RWPE1 (cell line): ENCODE measurements around the gene WASF2.
A peak's percentile ranks its signal among the peaks of the same experiment; 100 is the strongest.

ENCODE experiments used
- CTCF ChIA-PET: fragments of 350-600 bp; sonication (Branson Sonifier 250); formaldehyde crosslinking; extraction: SDS; loops from one replicate; lab custom pipeline; 2021; lab: Yijun Ruan, JAX
- POLR2A ChIA-PET: fragments of 400-600 bp; formaldehyde crosslinking; extraction: SDS; loops from one replicate; lab custom pipeline; 2020; ENCODE audit warnings: antibody characterized with exemption; ENCODE audit not compliant: low non-redundant PET; lab: Yijun Ruan, JAX
- DNase-seq: peaks from one replicate; pipeline ENCODE4 v3.0.0; 2012; ENCODE audit warnings: low spot score
- H3K27ac ChIP-seq: fragments of 450-650 bp; 2 replicates; pipeline ENCODE4 v1.5.1; 2017
- TF ChIP-seq, protein P1 (sequence below): fragments of 450-650 bp; conservative IDR thresholded peaks from 2 replicates; pipeline ENCODE4 v1.5.1; 2017; ENCODE audit warnings: low read depth, mild to moderate bottlenecking

WASF2 gene

DNA sequence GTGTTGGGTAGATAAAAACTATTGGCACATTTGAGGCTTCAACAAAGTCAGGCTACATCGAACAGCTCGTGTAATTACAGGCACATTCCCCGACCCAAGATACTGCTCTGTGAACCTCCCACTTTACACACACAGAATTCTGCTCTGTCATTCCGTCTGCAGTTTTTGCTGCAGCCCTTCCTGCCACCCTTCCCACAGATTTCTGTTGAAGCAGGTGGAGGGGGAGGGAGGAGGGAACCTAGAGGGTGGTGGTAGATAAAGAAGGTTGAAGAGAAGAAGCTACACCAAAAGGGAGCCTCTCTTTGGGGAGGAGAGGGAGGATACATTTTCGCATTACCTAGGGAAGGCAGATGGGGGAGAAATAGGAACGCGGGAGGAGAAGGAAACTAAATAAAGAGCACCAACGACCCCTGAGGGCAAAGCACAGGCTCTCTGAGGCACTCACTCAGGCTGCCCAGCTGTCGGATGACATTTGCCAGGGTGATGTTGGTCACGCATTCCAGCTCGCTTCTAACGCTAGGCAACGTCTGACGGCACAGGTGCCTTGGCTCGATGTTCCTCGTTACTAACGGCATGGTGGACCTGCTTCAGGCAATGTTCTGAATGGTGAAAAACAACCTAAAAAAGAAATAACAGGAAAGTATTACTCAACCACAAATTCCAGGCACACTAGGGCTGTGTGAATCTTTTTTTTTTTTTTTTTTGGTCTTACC, 61.5 kb downstream of the WASF2 start:
- no peak for DNase-seq
- peak overlapping the region; percentile 16; the same call in 1 of the 2 replicates for H3K27ac ChIP-seq
- ChIA-PET CTCF (interaction anchor here (0.6 to 1.1 kb wide), 4 partner anchors 11 to 214 kb away, joined by 3 to 5 read pairs (median 4); no protein-coding TSS in a partner anchor), POLR2A (interaction anchor here (0.7 kb wide), 1 partner anchor 193 kb away, joined by 4 read pairs; no protein-coding TSS in a partner anchor)
- TF ChIP-seq, protein P1, sequence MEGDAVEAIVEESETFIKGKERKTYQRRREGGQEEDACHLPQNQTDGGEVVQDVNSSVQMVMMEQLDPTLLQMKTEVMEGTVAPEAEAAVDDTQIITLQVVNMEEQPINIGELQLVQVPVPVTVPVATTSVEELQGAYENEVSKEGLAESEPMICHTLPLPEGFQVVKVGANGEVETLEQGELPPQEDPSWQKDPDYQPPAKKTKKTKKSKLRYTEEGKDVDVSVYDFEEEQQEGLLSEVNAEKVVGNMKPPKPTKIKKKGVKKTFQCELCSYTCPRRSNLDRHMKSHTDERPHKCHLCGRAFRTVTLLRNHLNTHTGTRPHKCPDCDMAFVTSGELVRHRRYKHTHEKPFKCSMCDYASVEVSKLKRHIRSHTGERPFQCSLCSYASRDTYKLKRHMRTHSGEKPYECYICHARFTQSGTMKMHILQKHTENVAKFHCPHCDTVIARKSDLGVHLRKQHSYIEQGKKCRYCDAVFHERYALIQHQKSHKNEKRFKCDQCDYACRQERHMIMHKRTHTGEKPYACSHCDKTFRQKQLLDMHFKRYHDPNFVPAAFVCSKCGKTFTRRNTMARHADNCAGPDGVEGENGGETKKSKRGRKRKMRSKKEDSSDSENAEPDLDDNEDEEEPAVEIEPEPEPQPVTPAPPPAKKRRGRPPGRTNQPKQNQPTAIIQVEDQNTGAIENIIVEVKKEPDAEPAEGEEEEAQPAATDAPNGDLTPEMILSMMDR: no peak

DNA sequence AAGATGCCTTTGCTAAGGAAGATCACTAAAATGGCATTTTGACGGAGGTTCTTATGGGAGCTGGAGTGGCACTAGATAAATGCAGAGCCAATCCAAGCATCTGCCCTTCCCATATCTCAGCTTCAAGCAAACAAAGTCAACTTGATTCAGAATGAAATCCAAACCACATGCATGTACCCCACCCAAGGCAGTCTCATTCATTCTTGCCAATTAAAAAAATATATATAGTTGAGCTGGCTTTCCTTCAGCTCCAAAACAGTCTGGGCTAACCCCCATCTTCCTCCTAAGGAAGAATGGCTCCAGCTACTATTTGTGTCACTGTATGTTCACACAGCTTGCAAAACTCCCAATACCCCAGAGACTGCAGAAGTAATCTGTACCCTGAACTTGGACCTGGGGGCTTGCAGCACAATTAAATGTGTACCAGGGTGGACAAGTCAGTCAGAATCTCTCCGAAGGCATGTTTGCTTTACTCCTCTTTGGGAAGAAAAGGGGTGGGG, 62.1 kb downstream of the WASF2 start:
- no peak overlapping the region for H3K27ac ChIP-seq
- POLR2A ChIA-PET: no interaction called here
- TF ChIP-seq, protein P1: no peak
- no peak for DNase-seq
- CTCF ChIA-PET: interaction anchor here (0.6 to 1.1 kb wide), 4 partner anchors 11 to 214 kb away, joined by 3 to 5 read pairs (median 4); no protein-coding TSS in a partner anchor

DNA sequence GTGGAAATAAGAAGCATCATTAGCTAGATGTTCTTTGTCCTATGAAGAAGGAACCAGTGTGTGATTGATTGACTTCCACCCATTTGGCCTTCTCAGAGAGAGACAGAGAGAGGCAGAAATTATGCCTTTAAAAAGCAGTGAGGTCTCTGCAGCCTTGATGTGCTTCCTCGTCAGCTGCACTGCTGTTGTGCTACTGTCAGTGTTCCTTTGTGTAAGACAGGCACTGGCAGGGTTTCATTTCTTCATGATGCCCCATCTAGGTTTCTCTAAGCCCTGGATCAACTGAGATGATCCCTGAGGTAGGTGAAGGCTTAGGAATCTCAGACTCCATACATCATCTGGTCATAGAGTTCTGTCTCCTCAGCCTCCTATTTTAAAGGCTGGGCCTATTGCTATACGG, 62.6 kb downstream of the WASF2 start:
- H3K27ac ChIP-seq: no peak overlapping the region
- CTCF ChIA-PET: interaction anchor here (1.0 to 1.1 kb wide), 2 partner anchors 10 to 130 kb away, joined by 4 read pairs; no protein-coding TSS in a partner anchor
- POLR2A ChIA-PET: no interaction called here
- no peak for DNase-seq
- TF ChIP-seq, protein P1: no peak

DNA sequence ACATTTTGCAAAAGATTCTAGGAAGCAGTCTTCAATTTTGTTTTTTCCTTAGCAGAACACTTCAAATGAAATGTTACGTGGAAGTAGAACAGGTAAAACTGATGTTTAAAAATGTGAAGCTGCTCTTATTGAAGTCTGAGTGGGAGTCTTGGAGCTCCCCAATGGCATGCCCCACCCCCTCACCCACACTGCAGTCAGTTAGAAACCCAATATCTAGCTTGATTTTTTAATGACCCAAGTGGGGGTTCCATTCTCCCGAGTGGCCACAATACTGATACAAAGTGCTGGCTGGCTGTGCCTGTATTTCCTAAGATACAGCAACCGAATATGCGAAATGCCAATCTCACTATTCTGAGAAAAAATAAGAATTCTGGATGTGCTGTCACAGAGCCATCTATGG, 66.3 kb downstream of the WASF2 start:
- DNase-seq: no peak
- H3K27ac ChIP-seq: no peak overlapping the region
- POLR2A ChIA-PET: no interaction called here
- CTCF ChIA-PET: interaction anchor here (0.6 to 1.2 kb wide), 3 partner anchors 12 to 239 kb away, joined by 3 read pairs; no protein-coding TSS in a partner anchor
- TF ChIP-seq, protein P1: no peak

DNA sequence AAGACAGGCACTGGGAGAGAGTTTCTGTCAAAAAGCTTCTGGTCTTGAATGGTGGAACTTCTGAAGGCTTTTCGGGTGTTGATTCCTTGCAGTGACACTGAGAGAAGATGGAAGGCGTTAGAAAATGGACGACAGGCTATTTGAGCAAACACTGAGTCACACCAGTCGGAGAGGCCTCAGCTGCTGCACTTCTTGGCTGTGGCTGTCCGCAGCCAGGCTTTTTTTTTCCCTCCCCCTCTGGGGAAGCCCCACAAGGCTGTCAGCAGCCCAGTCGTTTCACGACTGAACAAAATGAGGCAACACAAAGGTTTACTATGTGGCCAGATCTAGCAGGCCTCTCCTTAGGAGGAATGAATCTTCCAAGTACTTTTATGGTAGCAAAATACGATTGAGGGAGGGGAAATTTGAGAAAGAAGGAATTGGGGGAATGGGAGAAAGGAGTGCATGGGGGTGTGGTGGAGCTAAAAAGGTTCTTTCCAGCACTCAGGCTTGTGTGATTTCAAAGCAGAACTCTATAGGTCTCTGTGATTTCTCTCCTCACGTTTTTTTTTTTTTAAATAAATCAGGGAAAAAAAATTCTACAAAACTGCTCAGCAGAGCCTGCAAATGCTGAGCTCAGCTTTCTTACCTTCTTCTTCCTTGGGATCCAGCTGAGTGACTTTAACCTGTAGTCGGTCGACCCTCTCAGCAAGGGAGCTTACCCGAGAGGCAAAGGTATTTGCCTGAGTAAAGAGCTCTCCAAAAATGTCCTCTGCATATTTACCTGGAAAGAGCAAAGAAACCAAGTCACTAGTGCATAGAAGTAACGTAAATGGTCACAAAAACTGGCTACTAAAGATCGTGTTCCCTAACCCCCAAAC, 71.4 kb downstream of the WASF2 start:
- CTCF ChIA-PET: interaction anchor here (0.6 kb wide), 1 partner anchor 334 kb away, joined by 7 read pairs; no protein-coding TSS in a partner anchor
- peak overlapping the region; percentile 64 for H3K27ac ChIP-seq
- TF ChIP-seq, protein P1: no peak
- peak; percentile 70 for DNase-seq
- POLR2A ChIA-PET: no interaction called here

DNA sequence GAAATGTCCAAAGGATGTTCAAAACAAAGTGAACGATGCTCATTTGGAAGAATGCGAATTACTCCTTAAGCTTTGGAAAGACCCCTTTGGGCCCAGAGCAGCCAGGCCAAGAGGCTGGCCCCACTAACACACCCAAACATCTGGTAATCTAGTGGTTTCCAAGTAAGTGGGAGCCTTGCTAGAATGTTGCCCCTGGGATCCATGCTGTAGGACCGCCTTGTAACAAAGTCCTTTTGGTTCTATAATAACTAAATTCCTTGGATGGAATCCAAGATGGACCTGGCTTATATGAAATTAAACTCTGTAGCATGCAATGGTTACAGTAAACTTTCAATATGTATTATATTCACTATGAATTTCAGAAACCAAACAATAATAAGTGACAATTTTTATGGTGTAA, 72.3 kb downstream of the WASF2 start:
- TF ChIP-seq, protein P1: no peak
- CTCF ChIA-PET: interaction anchor here (1.4 kb wide), 1 partner anchor 10 kb away, joined by 4 read pairs; no protein-coding TSS in a partner anchor
- no peak overlapping the region for H3K27ac ChIP-seq
- POLR2A ChIA-PET: no interaction called here
- no peak for DNase-seq
